ENCODE results near the gene STOX2.

Gene STOX2

DNA sequence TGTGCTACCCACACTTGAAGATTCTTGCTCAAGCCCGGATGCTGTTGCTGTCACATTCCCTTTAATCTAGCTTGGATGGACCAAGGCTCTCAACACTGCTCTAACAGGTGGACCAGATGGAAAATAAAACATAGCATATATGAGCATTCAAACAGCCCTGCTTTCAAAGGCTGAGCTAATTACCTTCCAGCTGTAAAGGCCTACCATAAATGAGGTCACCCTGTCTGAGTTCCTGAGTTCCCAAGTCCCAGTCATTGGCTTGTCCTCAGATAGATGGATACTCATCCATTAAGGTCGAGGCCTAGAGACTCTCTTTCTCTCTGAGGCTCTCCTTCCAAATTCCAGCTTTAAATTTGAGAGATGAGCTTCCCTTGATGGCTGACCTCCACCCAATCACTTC, 147.5 kb downstream of the STOX2 start:
- TF ChIP-seq, protein P1, sequence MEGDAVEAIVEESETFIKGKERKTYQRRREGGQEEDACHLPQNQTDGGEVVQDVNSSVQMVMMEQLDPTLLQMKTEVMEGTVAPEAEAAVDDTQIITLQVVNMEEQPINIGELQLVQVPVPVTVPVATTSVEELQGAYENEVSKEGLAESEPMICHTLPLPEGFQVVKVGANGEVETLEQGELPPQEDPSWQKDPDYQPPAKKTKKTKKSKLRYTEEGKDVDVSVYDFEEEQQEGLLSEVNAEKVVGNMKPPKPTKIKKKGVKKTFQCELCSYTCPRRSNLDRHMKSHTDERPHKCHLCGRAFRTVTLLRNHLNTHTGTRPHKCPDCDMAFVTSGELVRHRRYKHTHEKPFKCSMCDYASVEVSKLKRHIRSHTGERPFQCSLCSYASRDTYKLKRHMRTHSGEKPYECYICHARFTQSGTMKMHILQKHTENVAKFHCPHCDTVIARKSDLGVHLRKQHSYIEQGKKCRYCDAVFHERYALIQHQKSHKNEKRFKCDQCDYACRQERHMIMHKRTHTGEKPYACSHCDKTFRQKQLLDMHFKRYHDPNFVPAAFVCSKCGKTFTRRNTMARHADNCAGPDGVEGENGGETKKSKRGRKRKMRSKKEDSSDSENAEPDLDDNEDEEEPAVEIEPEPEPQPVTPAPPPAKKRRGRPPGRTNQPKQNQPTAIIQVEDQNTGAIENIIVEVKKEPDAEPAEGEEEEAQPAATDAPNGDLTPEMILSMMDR (IDR thresholded peaks at IDR 0.05; ENCODE audit: control insufficient read depth, insufficient read depth, low read depth, low read length, missing control alignments), result no peak
- no peak overlapping the region for H3K4me3 ChIP-seq (ENCODE audit: control insufficient read depth, low read depth, low read length)
- no peak for DNase-seq (ENCODE audit: low read depth)

DNA sequence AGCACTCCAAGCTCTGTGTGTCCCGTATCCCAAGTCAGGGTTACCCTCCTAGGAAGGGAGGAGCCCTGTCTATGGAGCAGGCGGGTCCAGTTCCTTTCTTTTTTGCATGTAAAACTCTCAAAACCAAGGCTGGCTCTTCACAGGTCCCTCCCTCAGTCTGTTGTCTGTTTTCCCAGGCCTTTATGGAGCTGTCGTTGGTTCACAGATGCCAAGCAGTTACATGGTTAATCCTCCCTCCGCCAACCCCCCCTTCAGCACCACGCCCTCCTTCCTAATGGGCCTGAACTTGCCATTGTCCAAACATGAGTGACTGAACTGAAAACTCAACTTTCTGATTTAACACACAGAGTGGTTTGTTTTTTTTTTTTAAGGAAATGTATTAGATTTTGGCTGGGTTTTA, 148.3 kb downstream of the STOX2 start:
- TF ChIP-seq, protein P1 (IDR thresholded peaks at IDR 0.05; ENCODE audit: control insufficient read depth, insufficient read depth, low read depth, low read length, missing control alignments), result no peak
- H3K4me3 ChIP-seq (ENCODE audit: control insufficient read depth, low read depth, low read length), result no peak overlapping the region
- DNase-seq (ENCODE audit: low read depth), result no peak

DNA sequence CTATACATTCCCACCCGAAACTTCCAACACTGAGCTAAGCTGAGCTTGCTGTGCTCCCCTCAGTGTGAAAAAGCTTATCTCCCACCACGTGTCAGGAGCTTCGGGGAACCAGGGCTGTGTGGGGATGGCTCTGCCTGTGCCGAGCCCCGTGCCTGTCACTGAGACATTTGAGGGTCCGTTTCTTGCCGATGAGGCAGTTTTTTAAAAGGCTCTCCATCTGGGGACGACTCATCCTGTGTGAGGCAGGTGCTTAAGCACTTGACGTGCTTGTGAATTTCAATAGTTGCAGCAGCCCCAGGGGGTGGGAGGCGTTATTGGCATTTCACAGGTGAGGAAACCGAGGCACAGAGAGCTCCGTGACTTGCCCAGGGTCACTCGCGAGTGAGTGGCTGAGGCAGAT, 151.8 kb downstream of the STOX2 start:
- TF ChIP-seq, protein P1 (IDR thresholded peaks at IDR 0.05; ENCODE audit: control insufficient read depth, insufficient read depth, low read depth, low read length, missing control alignments), result no peak
- no peak for DNase-seq (ENCODE audit: low read depth)
- H3K4me3 ChIP-seq (ENCODE audit: control insufficient read depth, low read depth, low read length), result no peak overlapping the region

DNA sequence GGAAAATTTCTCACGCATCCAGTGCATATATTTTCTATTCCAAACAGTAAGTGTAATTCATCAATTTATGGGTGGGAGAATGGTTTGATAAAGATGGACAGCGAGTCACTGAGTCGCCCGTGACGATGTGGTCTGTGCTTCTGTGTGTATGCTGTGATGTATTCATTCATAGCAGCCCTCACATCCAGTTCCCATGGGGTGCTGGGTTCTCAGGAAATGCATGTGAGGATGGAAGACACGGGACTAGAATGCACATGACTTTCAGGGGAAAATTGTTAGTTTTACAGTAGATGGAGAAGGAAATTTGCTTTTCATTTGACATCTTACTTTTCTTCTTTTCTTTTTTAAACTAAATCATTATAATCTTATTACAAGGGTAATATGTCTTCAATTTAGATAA, 152.9 kb downstream of the STOX2 start:
- DNase-seq (ENCODE audit: low read depth), result no peak
- no peak overlapping the region for H3K4me3 ChIP-seq (ENCODE audit: control insufficient read depth, low read depth, low read length)
- TF ChIP-seq, protein P1 (IDR thresholded peaks at IDR 0.05; ENCODE audit: control insufficient read depth, insufficient read depth, low read depth, low read length, missing control alignments), result no peak

DNA sequence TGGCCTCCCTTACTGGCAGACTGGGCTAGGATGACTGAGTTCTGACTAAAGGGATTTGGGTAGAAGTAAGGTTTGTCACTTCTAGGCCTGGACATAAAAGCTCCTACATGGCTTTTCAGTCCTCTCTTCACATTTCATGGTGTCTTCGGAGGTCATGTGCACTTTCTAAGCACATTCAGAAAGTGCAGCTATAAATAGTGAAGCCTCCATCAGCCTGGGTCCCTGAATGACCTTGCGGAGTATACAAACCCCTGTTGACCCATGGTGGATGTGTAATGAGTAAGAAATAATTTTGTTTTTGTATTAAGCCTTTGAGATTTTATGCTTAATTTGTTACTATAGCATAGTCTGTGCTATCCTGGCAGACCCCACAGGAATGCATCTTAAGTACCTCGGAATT, 154.0 kb downstream of the STOX2 start:
- no peak for DNase-seq (ENCODE audit: low read depth)
- TF ChIP-seq, protein P1 (IDR thresholded peaks at IDR 0.05; ENCODE audit: control insufficient read depth, insufficient read depth, low read depth, low read length, missing control alignments), result no peak
- H3K4me3 ChIP-seq (ENCODE audit: control insufficient read depth, low read depth, low read length), result no peak overlapping the region

DNA sequence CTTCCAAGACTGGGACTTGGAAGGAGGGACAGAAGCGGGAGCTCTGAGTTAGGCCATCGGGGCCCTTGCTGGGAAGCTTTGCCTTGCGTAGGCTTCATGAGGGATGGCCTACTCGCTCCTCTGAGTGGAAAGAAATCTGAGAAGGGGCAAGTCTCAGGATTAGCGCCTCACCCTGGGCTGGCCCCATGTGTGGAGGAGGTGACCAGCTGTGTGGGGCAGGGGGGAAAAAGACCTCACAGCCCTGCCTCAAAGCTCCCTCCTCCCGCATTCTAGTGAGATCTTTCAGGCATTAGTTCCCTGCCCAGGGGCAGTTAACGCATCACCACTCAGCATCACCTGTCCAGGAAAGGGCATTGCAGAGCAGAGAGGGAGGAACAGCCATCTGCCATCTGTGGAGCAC, 156.5 kb downstream of the STOX2 start:
- TF ChIP-seq, protein P1 (IDR thresholded peaks at IDR 0.05; ENCODE audit: control insufficient read depth, insufficient read depth, low read depth, low read length, missing control alignments), result no peak
- DNase-seq (ENCODE audit: low read depth), result no peak
- H3K4me3 ChIP-seq (ENCODE audit: control insufficient read depth, low read depth, low read length), result no peak overlapping the region

DNA sequence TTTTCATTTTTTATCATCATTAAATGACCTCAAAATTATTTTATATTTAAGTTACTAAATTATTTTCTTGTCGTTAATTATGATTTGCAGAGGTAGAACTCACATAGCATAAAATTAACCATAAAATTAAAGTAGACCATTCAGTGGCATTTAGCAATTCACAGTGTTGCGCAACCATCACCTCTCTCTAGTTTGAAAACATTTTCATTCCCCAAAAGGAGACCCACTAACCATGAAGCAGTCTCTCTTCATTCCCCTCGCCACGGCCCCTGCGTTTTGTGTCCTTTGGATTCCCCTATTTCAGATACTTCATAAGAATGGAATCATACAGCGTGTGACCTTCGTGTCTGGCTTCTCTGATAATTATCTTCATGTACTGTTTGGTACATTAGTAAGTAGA, 157.7 kb downstream of the STOX2 start:
- TF ChIP-seq, protein P1 (IDR thresholded peaks at IDR 0.05; ENCODE audit: control insufficient read depth, insufficient read depth, low read depth, low read length, missing control alignments), result no peak
- DNase-seq (ENCODE audit: low read depth), result no peak
- H3K4me3 ChIP-seq (ENCODE audit: control insufficient read depth, low read depth, low read length), result no peak overlapping the region
